Cardiac fibroblast (primary cell): Measurements from ENCODE around the gene FTHL17.

Experiments used
- DNase-seq, 2 donors: peaks; one replicate each; pipeline versions ENCODE4 v3.0.0 to v3.0.0-alpha.2; 2010; ENCODE audit warnings: low read depth in 2 of 2
- H3K4me3 ChIP-seq, 2 donors: replicated peaks in 1 of 2; 1 replicate in 1 of 2; 2 replicates in 1 of 2; pipeline ENCODE4 v1.5.1; 2011; ENCODE audit warnings: low read depth in 2 of 2, low read length in 2 of 2, mild to moderate bottlenecking in 2 of 2, moderate library complexity in 1 of 2
- CTCF ChIP-seq: IDR thresholded peaks from one replicate; pipeline ENCODE4 v1.5.1; 2011; ENCODE audit warnings: low read depth, mild to moderate bottlenecking, low read length, inconsistent platforms

FTHL17 gene

DNA sequence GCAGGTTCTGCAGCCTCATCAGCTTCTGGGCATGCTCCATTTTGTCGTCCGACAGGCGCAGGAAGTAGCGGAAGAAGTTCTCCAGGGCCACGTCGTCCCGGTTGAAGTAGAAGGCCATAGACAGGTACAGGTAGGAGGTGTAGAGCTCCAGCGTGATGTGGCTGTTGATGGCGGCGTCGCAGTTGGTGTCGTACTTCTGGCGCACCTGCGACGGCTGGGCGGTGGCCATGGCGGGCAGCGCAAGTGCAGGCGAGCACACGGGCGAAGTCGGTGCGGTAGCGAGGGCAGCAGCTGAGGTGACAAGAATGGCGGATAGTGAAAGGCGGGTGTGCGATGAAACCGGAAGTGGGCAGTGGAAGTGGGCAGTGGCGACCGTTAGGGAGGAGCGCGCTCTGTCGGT, at the start of gene FTHL17:
Gene FTHL17, minus strand, starts transcription at position 317 of the 400 bp plus-strand sequence. Its CDS starts 88 bp downstream, at position 229.
- no peak for DNase-seq
- no peak within 1 kb of the TSS for H3K4me3 ChIP-seq
- TF ChIP-seq CTCF, result no peak

- peak; percentile 12 to 17 for DNase-seq
Observed at GRCh38 chrX:31117266-31117665, 45.4 kb upstream of the FTHL17 start.

GRCh38 chrX:31115398-31115797, 43.6 kb upstream of the FTHL17 start:
- DNase-seq, result no peak
- TF ChIP-seq CTCF, result no peak
- no peak overlapping the region for H3K4me3 ChIP-seq

More at GRCh38 chrX:31117266-31117665, 45.4 kb upstream of the FTHL17 start:
- no peak for TF ChIP-seq CTCF
- no peak overlapping the region for H3K4me3 ChIP-seq

GRCh38 chrX:31114858-31115257, 43.0 kb upstream of the FTHL17 start:
- no peak for TF ChIP-seq CTCF
- DNase-seq, result no peak
- H3K4me3 ChIP-seq, result no peak overlapping the region

DNA sequence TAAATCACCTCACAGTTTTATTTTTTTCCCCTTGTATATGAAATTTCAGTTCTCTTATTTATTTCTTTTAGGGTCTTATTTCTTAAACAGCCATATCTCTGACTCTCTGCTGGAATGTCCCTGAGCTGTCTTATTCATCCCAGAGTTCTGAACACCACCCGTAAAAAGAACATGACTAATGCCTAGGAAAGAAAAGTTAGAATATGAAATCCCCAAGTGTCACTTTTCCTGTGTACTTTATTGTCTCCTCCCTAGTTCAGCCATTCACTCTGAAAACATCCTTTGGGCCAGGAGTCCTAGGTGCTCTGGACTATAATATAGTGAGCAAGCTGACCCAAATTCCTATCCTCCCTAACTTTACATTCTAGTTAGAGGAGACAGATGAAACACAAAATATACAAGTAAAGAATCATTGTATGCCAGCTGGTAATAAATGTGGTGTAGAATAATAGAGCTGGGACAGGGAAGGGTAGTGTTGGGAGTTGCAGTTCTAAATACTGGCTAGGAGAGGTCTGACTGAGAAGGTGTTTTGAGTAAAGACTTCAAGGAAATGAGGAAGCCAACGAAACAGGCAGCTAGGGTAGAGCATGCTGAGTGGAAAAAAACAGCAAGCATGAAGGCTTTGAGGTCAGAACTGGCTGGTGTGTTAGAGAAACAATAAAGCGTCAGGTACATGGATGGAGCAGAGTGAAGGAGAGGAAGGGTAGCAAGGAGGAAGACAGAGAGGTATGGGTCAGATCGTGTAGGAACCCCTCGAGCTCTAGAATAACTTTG, 40.6 kb upstream of the FTHL17 start:
- no peak for TF ChIP-seq CTCF
- peak in 1 of 2 donors; percentile 54 for DNase-seq
- no peak overlapping the region for H3K4me3 ChIP-seq

GRCh38 chrX:31110657-31111056, 38.8 kb upstream of the FTHL17 start:
- no peak for TF ChIP-seq CTCF
- DNase-seq, result no peak

More at GRCh38 chrX:31110657-31111056, 38.8 kb upstream of the FTHL17 start:
- no peak overlapping the region for H3K4me3 ChIP-seq
